NCI-H187 (cell line): Measurements from ENCODE around the gene TUT4.

ENCODE experiments used
- DNase-seq, 2 experiments: peaks; one replicate each; lab custom pipeline; 2025; lab: John Stamatoyannopoulos, UW

The TUT4 gene

DNA sequence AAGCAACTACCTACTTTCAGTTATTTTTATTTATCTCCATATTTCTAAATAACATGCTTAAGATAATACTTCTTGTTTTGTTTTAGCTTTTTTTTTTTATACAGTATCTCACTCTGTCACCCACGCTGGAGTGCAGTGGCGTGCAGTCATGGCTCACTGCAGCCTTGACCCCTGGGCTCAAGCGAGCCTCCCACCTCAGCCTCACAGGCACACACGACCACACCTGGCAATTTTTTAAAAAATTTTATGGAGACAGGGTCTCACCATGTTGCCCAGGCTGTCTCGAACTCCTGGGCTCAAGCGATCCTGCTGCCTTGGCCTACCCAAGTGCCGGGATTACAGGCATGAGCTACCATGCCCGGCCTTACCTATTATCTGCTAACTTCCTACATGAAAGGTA lies 20.6 kb downstream of the TUT4 start:
- DNase-seq, result no peak

DNA sequence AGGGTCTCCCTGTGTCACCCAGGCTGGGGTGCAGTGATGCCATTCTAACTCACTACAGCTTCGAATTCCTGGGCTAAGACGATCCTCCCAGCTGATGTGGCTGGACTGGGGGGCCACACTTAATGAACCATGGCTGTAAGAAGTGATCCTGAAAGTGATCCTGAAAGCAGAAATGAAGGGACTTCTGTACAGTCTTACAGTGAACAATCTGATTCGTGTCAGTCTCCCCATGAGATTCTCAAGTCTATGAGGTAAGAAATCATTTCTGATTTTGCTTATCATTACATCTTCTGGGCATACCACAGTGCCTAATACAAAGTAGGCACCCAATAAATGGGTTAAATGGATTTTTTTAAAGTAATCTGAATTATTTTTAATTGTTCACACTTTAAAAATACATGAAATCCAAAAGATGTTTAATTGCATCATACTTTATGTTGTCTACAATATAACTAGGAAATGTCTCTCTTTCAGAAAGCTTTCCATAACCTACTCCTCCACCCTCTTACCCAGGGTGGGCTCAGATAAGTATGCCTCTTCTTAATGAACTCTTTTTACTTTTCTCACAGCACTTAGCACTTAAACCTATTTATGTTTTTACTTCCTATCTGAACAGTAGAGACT lies 21.5 kb downstream of the TUT4 start:
- DNase-seq, result no peak

DNA sequence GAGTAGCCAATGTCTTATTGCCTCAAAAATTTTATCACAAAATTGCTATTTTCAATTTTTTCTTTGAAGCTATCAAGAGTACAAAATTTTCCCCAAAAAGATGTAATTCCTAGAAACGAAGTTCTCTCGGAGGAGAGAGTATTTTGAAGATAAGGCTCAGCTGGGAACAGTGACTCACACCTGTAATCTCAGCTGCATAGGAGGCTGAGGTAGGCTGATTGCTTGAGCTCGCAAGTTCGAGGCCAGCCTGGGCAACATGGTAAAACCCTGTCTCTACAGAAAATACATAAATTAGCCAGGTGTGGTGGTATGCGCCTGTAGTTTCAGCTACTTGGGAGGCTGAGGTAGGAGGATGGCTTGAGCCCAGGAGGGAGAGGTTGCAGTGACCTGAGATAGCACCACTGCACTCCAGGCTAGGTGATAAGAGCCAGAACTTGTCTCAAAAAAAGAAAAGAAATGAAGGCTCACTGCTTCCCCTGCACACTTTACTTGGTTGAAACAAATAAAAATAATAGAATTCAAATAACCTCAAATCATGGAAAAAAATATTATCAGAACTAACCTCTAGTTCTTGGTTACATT lies 22.2 kb downstream of the TUT4 start:
- no peak for DNase-seq

DNA sequence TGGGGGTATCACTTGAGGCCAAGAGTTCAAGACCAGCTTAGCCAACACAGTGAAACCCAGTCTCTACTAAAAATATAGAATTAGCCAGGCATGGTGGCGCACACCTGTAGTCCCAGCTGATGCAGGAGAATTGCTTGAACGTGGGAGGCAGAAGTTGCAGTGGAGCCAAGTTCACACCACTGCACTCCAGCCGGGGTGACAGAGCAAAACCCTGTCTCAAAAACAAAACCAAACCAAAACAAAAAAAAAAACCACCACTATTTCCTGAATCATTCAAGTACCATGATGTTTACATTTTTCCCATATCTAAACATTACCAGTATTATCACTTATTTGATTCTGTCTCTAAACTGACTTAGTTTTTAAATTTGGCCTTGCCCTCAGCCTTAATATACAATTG lies 29.5 kb downstream of the TUT4 start:
- DNase-seq, result no peak

DNA sequence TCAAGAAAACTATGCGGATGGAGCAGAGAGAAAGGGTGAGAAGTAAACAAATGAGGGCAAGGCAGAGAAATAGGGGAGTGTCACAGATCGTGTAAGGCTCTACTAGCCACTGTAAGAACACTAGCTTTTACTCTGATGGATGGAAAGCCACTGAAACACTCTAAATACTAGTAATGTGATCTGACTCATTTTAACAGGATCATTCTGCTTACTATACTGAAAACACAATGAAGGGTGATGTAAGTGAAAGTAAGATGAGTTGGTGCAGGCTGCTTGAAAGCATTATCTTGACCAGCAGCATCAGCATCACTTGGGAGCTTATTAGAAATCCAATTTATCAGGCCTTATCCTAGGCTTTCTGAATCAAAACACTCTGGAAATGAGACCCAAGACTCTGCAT lies 32.7 kb downstream of the TUT4 start:
- no peak for DNase-seq

GRCh38 chr1:52518962-52519361 lies 33.9 kb downstream of the TUT4 start:
- DNase-seq, result no peak

GRCh38 chr1:52511851-52512615 lies 40.9 kb downstream of the TUT4 start:
- no peak for DNase-seq

DNA sequence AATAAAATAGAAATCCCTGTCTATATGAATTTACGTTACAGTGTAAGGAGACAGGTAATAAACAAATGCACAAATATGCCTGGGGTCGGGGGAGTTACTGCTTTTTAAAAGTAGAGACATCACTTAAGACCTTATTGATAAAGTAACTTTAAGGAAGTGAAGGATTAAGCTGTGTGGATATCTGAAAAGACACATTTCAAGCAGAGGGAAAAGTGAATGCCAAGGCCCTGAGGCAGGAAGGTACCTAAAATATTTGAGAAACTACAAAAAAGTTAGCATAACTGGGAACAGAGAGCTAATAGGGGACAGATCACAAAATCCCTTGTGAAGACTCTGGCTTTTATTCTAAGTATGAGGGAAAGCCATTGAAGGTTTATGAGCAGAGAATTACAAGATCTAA lies 41.5 kb downstream of the TUT4 start:
- no peak for DNase-seq

DNA sequence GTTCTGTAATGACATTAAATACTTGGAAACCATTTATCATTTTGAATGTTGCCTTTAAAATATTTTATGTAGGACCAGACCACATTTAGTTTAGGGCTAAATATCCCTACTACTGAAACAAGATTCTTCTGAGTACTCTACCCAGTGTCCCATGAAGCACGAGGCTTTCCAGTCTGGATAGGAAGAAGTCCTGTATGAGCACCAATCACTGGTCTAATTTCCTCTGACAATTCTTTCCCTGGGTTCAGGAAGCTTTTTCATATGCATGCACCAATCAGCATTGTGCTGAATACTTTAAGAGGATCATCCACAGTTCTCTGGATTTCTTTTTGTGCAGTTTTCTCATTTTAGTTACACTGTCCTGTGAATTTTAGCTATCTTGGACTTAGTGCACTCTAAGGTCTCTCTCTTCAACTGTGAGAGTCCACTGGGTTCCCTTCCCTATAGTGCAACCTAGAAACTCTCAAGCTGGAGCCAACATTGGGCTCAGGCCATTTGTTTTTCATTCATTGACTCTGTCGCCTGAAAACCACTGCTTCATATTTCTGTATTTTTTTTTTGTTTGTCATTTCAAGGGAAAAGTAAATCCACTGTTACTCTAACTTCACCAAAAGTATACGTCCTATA lies 45.9 kb downstream of the TUT4 start:
- no peak for DNase-seq

DNA sequence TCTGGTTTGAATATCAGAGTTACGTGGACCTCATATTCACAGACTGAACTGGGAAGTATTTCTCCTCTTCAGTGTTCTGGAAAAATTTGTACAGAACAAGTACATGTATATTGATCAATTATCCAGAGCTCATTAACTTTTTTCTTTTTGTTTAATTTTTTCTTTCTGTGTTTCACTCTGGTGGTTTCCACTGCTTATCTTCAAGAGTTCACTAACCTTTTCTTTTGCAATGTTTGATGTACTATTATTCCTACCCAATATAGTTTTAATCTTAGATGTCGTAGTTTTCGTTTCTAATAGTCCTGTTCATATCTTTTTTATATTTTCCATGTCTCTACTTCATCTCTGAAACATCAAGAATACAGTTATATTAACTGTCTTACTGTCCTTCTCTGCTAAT lies 46.5 kb downstream of the TUT4 start:
- DNase-seq, result no peak

DNA sequence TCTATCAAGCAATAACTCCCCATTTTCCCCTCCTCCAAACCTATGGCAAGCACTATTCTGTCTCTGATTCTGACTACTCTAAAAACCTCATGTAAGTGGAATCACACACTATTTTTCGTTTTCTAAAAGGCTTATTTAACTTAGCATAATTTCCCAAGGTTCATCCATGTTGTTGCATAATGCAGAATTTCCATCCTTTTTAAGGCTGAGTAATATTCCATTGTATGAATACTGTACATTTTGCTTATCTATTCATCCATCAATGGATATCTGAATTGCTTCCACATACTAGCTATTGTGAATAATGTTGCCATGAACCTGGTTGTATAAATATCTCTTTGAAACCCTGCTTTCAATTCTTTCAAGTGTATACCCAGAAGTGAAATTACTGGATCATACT lies 48.2 kb downstream of the TUT4 start:
- no peak for DNase-seq

DNA sequence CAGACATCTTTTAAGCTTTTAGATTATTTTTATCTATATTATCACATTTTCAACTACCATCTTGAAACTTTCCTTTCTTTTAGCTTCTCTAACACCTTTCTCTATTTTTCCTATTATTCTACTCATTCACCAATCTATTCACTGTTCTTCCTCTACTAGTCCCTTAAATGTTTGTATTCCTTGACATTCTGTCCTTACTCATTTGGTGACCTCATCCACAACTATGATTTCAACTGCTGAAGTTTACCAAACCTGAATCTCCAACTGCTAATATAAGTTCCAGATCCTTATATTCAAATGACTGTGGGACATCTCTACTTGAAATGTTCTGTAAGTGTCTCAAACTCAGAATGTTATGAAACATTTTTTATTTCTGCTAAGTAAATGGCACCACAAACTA lies 49.2 kb downstream of the TUT4 start:
- no peak for DNase-seq

DNA sequence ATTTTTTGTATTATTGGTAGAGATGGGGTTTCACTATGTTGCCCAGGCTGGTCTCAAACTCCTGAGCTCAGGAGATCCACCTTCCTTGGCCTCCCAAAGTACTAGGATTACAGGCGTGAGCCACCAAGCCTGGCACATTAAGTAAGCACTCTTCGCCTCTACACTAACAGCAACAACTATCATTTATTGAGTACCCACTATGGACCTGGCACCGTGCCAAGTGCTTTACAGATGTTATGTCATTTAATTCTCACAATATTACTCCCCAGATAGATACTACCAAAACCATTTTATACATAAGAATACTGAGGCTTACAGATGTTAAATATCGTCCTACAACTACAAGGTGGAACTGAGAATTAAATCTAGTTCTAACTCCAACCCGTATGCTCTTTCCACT lies 50.1 kb downstream of the TUT4 start:
- DNase-seq, result no peak

- no peak for DNase-seq
Measured at GRCh38 chr1:52487632-52488031, 65.3 kb downstream of the TUT4 start.

- DNase-seq, result no peak
Measured at GRCh38 chr1:52482326-52483004, 70.4 kb downstream of the TUT4 start.

- no peak for DNase-seq
Measured at GRCh38 chr1:52479076-52479475, 73.8 kb downstream of the TUT4 start.

DNA sequence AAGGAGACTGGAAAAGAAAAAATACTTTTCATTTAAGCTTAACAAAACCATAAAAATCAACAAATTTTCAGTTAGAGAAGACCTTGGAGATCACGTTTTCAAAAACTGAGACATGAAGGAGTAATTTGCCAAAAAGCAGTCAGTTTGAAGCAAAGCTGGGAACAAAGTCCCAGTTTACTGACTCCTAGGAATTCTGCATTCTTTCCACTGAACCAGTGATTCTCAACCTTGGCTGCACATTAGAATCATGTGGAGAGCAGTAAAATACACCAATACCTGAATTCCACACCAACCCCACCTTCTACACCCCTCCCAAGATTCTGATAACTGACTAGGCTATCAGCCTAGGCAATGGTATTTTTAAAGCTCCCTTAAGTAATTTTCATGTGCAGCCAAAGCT lies 75.0 kb downstream of the TUT4 start:
- no peak for DNase-seq

GRCh38 chr1:52476943-52477342 lies 75.9 kb downstream of the TUT4 start:
- no peak for DNase-seq

- DNase-seq, result no peak
Measured at GRCh38 chr1:52474807-52475206, 78.1 kb downstream of the TUT4 start.

DNA sequence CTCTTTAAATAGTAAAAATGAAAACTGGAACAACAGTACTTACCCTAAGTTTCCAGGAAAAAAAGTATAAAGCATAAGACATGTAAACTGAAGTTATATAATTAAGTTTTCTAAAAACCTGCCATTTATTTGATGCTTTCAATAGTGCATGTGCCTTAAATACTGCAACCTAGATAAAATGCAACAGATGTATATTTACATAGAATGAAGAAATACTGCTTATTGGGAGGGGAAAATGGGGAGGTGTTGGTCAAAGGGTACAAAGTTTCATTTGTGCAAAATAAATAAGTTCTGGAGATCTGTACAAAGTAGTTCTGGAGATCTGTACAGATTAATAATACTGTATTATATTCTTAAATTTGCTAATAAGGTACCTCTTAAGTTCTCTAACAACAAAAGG lies 79.9 kb downstream of the TUT4 start:
- DNase-seq, result no peak

GRCh38 chr1:52472384-52472783 lies 80.5 kb downstream of the TUT4 start:
- DNase-seq, result no peak

DNA sequence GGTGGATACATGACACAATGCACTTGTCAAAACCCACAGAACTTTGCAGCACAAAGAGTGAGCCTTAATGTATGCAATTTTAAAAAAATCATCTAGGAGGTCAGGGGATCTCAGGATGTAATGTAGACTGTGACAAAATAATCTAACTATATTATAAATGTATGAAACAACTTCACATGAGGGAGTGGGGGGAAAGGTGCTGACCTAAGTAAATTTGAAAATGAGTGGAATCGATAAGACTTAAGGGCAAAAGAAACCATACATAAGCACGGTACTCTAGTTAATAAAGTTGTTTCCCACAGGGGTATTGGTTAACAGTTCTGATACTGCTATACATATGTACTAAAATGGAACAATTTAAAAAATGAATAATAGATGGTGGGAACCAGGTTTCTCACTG lies 83.8 kb downstream of the TUT4 start:
- DNase-seq, result no peak

DNA sequence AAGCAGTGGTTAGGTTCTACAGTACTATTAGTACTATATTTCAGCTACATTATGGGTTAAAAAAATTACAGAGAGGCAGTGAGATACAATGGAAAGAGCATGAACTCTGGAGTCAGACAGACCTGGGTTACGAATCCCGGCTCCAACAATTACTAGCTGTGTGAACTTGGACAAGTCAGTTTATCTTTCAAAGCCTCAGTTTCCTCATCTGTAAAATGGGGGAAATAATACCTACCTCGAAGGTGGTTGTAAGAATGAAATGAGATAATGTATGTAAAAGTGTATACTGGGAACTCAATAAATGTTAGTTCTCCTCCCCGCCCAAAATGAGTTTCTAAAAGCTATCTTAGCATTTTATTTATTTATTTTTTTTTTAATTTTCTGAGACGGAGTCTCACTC lies 89.0 kb downstream of the TUT4 start:
- DNase-seq, result no peak
